Natural killer cell (primary cell): ENCODE data around the gene APBA2. TPM values are rescaled to one million over a fixed set of nuclear protein-coding genes. Genes with fewer than 3 reads are reported as not detected.

Source experiments
- ATAC-seq, 3 donors: fragments of 150-1000 bp in 2 of 3; fragments of 200-7000 bp in 1 of 3; cut with Tn5 transposase; 1 replicate in 1 of 3; 2 replicates in 2 of 3; pipeline ENCODE4 v1.10.0; 2021; ENCODE audit warnings: mild to moderate bottlenecking in 2 of 3, moderate library complexity in 2 of 3
- DNase-seq, 2 donors: peaks; one replicate each; pipeline versions ENCODE4 v3.0.0 to v3.0.0-alpha.2; 2013 to 2021; ENCODE audit warnings: mixed read lengths in 1 of 2
- H3K27ac ChIP-seq: one replicate; pipeline ENCODE4 v1.5.1; 2013; ENCODE audit warnings: mild to moderate bottlenecking, low read length
- H3K27me3 ChIP-seq: one replicate; pipeline ENCODE4 v1.6.1; 2013; ENCODE audit warnings: low read length; ENCODE audit not compliant: control insufficient read depth, insufficient read depth
- H3K36me3 ChIP-seq: one replicate; pipeline ENCODE4 v1.6.1; 2013; ENCODE audit warnings: low read length; ENCODE audit not compliant: control insufficient read depth, insufficient read depth
- H3K4me1 ChIP-seq: one replicate; pipeline ENCODE4 v1.6.1; 2013; ENCODE audit warnings: low read length; ENCODE audit not compliant: control insufficient read depth, insufficient read depth
- H3K4me3 ChIP-seq: one replicate; pipeline ENCODE4 v1.5.1; 2013; ENCODE audit warnings: low read length
- H3K9me3 ChIP-seq: one replicate; pipeline ENCODE4 v1.6.1; 2013; ENCODE audit warnings: low read length; ENCODE audit not compliant: control insufficient read depth, insufficient read depth
- H3K27ac Mint-ChIP-seq, 2 donors: one replicate each; pipeline ENCODE4 v1.8.0; 2022; ENCODE audit warnings: mild to moderate bottlenecking in 2 of 2, mixed read lengths in 2 of 2, moderate library complexity in 1 of 2
- H3K27me3 Mint-ChIP-seq, 2 donors: one replicate each; pipeline ENCODE4 v1.8.0; 2022; ENCODE audit warnings: low read depth in 2 of 2, mixed read lengths in 2 of 2
- H3K36me3 Mint-ChIP-seq: one replicate; pipeline ENCODE4 v1.8.0; 2022; ENCODE audit warnings: mixed read lengths
- H3K4me1 Mint-ChIP-seq, 2 donors: one replicate each; pipeline ENCODE4 v1.8.0; 2022; ENCODE audit warnings: mixed read lengths in 2 of 2
- H3K4me3 Mint-ChIP-seq: one replicate; pipeline ENCODE4 v1.8.0; 2022; ENCODE audit warnings: mild to moderate bottlenecking, moderate library complexity, mixed read lengths
- H3K9me3 Mint-ChIP-seq, 2 donors: one replicate each; pipeline ENCODE4 v1.8.0; 2022; ENCODE audit warnings: mixed read lengths in 2 of 2
- CTCF ChIP-seq: fragments of 200-600 bp; IDR thresholded peaks from one replicate; pipeline ENCODE4 v1.8.0; 2022; ENCODE audit warnings: antibody characterized with exemption
- WGBS: methylation state at CpG from one replicate; pipeline ENCODE4 v1.1.7; 2013; ENCODE audit warnings: missing lambda C conversion rate; ENCODE audit not compliant: insufficient coverage; 5-methylcytosine and 5-hydroxymethylcytosine counted together
- intact Hi-C: fragments of 100-400 bp; cut with micrococcal nuclease; formaldehyde crosslinking; loops from one replicate; pipeline ENCODE4 v1.14.2; 2022
- total RNA-seq, 4 donors: library from RNA; stranded (reverse); fragments of 120-200 nt in 1 of 4; gene quantifications; one replicate each; pipeline versions ENCODE4 v1.2.3 to v1.2.4, GENCODE V29; 2013 to 2022

The APBA2 gene
- total RNA-seq, 3 donors from 2014 or later (not counting 1 experiment from before 2014, with no cell fraction given): 96.4 to 119 (median 97.9) TPM

- Mint-ChIP-seq H3K4me3 (no peak overlapping the region), H3K4me1 (peaks cover 0 to 8% of the 10 kb centered on the region in 2 donors), H3K36me3 (no peaks in the 10 kb centered on the region), H3K27ac (no peak overlapping the region), H3K9me3 (no peaks in the 10 kb centered on the region), H3K27me3 (peaks cover 0 to 7% of the 10 kb centered on the region in 2 donors)
- Histone ChIP-seq H3K4me3 (no peak overlapping the region), H3K9me3 (no peaks in the 10 kb centered on the region), H3K27ac (no peak overlapping the region), H3K4me1 (no peaks in the 10 kb centered on the region), H3K36me3 (no peaks in the 10 kb centered on the region), H3K27me3 (no peaks in the 10 kb centered on the region)
- intact Hi-C loops: no loop called here
- DNase-seq (no peak), ATAC-seq (no peak)
- TF ChIP-seq CTCF: no peak
- 80% methylated on average over 11 of the region's 11 CpGs for WGBS
Measured at GRCh38 chr15:29129926-29130325, 244.2 kb downstream of the APBA2 start.

GRCh38 chr15:29130476-29130875 lies 244.7 kb downstream of the APBA2 start:
- no peaks in the 10 kb centered on the region for H3K36me3 Mint-ChIP-seq
- intact Hi-C loops: no loop called here
- Histone ChIP-seq H3K36me3 (no peaks in the 10 kb centered on the region), H3K4me3 (no peak overlapping the region), H3K9me3 (no peaks in the 10 kb centered on the region), H3K27me3 (no peaks in the 10 kb centered on the region), H3K27ac (no peak overlapping the region), H3K4me1 (no peaks in the 10 kb centered on the region)
- H3K4me3 Mint-ChIP-seq: no peak overlapping the region
- DNase-seq (no peak), ATAC-seq (no peak)
- H3K27ac Mint-ChIP-seq: no peak overlapping the region
- H3K4me1 Mint-ChIP-seq: peaks cover 0 to 8% of the 10 kb centered on the region in 2 donors
- H3K27me3 Mint-ChIP-seq: peaks cover 0 to 7% of the 10 kb centered on the region in 2 donors
- WGBS: 54% methylated on average over 2 of the region's 6 CpGs
- H3K9me3 Mint-ChIP-seq: no peaks in the 10 kb centered on the region
- TF ChIP-seq CTCF: no peak

DNA sequence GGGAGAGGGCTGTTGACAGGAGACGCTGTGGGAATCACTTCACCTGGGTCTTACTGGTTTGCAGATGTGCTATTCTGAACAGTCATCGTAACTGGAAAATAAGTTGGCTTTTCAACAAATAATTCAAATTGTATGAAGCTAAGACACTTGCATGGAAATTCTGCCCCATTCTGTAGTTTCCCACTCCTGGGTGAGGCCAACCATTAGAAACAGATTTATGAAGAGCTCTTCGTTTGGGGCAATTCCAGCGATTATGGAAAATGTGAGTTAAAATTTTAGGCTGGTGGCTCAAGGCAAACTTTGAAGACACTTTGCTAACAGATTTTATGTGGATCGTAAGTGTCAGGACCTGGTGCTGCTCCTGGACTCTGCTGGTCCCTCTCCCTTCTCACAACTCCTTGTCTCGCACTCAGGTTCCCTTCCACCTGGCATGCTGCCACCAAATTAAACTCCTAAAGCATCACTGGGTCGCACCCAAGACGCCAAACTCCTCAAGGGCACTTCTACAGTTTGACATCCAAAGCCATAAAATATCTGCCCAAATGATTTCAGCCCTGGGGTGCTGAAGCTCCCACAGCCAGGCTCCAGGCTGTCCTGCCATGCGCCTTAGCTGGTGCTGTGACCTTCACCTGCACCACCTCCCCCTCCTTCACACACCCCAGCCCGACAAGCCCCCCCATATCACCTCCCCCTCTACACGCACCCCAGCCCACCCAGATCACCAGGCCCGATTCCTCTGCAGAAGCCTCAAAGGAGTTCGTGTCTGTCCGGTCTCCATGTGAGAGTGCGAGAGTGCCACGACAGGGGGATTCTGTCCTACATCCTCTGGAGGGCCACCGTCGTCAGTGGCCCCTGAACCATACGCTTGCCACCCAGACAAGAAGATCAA lies 245.4 kb downstream of the APBA2 start:
- no peak for DNase-seq
- Histone ChIP-seq H3K27ac (no peak overlapping the region), H3K4me3 (no peak overlapping the region), H3K4me1 (no peaks in the 10 kb centered on the region), H3K36me3 (no peaks in the 10 kb centered on the region), H3K9me3 (no peaks in the 10 kb centered on the region), H3K27me3 (no peaks in the 10 kb centered on the region)
- no peak for ATAC-seq
- WGBS: 75% methylated on average over 19 of the region's 19 CpGs
- H3K27ac Mint-ChIP-seq: no peak overlapping the region
- no peak overlapping the region for H3K4me3 Mint-ChIP-seq
- H3K4me1 Mint-ChIP-seq: peaks cover 0 to 8% of the 10 kb centered on the region in 2 donors
- peaks cover 0 to 7% of the 10 kb centered on the region in 2 donors for H3K27me3 Mint-ChIP-seq
- intact Hi-C loops: no loop called here
- H3K36me3 Mint-ChIP-seq: no peaks in the 10 kb centered on the region
- H3K9me3 Mint-ChIP-seq: no peaks in the 10 kb centered on the region
- no peak for TF ChIP-seq CTCF
